ENCODE measurements around the gene TAF5L.

The TAF5L gene

DNA sequence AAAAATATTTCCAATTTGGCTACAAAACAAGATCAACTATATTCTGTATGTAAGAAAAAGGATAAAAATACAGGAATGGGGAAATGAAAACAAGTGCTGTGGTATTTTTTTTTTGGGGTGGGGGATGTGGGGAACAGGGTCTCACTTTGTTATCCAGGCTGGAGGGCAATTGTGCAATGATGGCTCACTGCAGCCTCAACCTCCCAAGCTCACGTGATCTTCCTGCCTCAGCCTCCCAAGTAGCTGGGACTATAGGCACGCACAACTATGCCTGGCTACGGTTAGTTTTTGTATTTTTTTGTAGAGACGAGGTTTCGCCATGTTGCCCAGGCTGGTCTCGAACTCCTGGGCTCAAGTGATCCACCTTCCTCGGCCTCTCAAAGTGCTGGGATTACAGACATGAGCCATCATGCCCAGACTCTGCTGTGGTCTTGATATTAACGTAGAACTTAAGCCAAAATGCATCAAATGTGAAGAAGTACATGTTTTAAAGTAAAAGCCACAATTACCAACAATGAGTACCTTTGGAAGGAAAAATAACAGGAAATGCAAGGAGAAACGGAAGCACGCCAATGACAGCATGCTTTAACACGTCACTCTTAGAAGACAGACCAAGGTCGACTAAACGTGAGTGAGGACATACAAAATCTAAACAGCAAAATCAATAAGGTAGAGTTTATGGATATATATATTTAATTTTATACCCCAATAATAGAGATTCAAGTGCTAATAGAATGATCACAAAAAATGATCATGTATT lies 58.6 kb downstream of the TAF5L start:
- TF ChIP-seq, protein P1, sequence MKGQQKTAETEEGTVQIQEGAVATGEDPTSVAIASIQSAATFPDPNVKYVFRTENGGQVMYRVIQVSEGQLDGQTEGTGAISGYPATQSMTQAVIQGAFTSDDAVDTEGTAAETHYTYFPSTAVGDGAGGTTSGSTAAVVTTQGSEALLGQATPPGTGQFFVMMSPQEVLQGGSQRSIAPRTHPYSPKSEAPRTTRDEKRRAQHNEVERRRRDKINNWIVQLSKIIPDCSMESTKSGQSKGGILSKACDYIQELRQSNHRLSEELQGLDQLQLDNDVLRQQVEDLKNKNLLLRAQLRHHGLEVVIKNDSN (IDR thresholded peaks at IDR 0.05) = no peak
- TF ChIP-seq YY1 (IDR thresholded peaks at IDR 0.05; ENCODE audit: low read depth) (no peak), NFIC (IDR thresholded peaks at IDR 0.05) (no peak), EGR1 (IDR thresholded peaks at IDR 0.05) (no peak)

DNA sequence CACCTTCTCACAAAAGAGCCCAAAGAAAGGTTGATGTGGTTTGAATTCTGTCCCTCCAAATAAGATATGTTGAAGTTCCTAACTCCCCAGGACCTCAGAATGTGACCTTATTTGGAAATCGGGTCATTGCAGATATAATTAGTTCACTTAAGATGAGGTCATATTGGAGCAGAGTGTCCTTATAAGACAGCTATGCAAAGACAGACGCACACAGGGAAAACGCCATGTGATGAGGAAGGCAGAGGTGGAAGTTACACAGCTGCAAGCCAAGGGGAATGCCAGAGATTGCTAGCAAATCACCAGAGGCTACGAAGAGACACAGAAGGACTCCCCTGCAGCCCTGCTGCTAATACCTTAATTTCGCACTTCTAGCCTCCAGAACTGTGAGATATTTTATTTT lies 62.2 kb downstream of the TAF5L start:
- TF ChIP-seq TAF1 (IDR thresholded peaks at IDR 0.05; ENCODE audit: low read depth) (no peak), ZBTB7A (IDR thresholded peaks at IDR 0.05; ENCODE audit: low read depth) (no peak), EGR1 (IDR thresholded peaks at IDR 0.05) (no peak), CEBPB (IDR thresholded peaks at IDR 0.05) (no peak), FOXM1 (IDR thresholded peaks at IDR 0.05; ENCODE audit: borderline replicate concordance, low read depth) (no peak), YY1 (IDR thresholded peaks at IDR 0.05; ENCODE audit: low read depth) (no peak)
- TF ChIP-seq, protein P2, sequence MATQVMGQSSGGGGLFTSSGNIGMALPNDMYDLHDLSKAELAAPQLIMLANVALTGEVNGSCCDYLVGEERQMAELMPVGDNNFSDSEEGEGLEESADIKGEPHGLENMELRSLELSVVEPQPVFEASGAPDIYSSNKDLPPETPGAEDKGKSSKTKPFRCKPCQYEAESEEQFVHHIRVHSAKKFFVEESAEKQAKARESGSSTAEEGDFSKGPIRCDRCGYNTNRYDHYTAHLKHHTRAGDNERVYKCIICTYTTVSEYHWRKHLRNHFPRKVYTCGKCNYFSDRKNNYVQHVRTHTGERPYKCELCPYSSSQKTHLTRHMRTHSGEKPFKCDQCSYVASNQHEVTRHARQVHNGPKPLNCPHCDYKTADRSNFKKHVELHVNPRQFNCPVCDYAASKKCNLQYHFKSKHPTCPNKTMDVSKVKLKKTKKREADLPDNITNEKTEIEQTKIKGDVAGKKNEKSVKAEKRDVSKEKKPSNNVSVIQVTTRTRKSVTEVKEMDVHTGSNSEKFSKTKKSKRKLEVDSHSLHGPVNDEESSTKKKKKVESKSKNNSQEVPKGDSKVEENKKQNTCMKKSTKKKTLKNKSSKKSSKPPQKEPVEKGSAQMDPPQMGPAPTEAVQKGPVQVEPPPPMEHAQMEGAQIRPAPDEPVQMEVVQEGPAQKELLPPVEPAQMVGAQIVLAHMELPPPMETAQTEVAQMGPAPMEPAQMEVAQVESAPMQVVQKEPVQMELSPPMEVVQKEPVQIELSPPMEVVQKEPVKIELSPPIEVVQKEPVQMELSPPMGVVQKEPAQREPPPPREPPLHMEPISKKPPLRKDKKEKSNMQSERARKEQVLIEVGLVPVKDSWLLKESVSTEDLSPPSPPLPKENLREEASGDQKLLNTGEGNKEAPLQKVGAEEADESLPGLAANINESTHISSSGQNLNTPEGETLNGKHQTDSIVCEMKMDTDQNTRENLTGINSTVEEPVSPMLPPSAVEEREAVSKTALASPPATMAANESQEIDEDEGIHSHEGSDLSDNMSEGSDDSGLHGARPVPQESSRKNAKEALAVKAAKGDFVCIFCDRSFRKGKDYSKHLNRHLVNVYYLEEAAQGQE (IDR thresholded peaks at IDR 0.05; ENCODE audit: low read depth) = no peak

DNA sequence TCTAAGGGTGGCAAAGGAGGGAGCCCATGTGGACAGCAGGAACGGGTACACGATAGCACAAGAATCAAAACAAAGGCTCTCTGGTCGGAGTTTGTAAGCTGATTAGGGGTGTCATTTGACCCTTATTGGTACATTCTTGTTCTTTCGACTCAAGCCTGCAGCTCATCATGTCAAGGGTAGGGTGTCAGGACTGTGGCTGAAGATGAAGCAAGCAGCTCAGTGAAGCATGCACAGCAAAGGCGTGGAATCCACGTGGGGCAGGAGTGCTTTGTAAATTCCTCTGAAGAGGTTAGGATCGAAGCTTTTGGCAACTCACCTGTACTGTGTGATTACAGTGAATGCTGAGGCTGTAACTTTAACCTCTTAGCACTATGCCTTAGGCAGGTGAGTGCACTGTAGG lies 62.7 kb downstream of the TAF5L start:
- TF ChIP-seq RAD21 (IDR thresholded peaks at IDR 0.05; ENCODE audit: low read depth) = no peak
- TF ChIP-seq TCF12 (IDR thresholded peaks at IDR 0.05; ENCODE audit: low read depth) = no peak
- TF ChIP-seq, protein P3, sequence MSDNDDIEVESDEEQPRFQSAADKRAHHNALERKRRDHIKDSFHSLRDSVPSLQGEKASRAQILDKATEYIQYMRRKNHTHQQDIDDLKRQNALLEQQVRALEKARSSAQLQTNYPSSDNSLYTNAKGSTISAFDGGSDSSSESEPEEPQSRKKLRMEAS (IDR thresholded peaks at IDR 0.05) = peak; percentile 90
- TF ChIP-seq EP300 (IDR thresholded peaks at IDR 0.05; ENCODE audit: borderline replicate concordance) = no peak
- TF ChIP-seq EGR1 (IDR thresholded peaks at IDR 0.05) = no peak
- no peak for TF ChIP-seq CREB1 (IDR thresholded peaks at IDR 0.05; ENCODE audit: low read depth)
- TF ChIP-seq TEAD4 (IDR thresholded peaks at IDR 0.05) = no peak

DNA sequence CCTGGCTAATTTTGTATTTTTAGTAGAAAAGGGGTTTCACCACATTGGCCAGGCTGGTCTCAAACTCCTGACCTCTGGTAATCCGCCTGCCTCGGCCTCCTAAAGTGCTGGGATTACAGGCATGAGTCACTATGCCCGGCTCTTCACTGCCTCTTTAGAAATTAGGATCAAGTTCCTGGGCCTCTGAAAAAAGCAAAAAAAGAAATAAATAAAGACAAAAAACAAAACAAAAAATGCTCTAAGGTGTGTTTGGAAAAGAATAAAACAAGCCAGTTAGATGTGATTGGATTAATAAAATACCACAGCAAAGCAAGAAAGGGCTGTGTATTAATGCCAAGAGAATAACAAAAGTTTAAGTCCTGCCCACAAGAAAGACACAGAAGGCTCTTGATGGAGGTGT lies 63.2 kb downstream of the TAF5L start:
- no peak for TF ChIP-seq YY1 (IDR thresholded peaks at IDR 0.05; ENCODE audit: low read depth)

DNA sequence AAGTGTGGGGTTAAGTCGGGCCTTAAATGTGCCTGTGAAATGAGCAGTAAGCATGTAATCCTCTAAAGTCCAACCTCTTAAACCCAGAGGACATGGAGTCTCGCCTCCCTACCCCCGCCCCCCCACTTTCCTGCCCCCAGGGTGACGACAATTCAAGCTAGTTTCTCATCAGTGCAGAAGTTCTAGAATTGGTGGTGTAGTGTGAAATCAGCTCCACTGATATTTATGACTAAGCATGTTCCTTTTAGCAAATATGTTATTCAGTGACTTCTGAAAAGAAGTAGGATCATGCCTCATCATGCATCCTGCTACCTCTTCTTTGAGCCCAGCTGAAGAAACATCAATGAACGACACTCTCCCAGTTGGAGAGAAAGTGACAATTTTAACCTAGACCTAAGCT lies 64.8 kb downstream of the TAF5L start:
- TF ChIP-seq YY1 (IDR thresholded peaks at IDR 0.05; ENCODE audit: low read depth) (no peak), RAD21 (IDR thresholded peaks at IDR 0.05; ENCODE audit: low read depth) (no peak), TAF1 (IDR thresholded peaks at IDR 0.05; ENCODE audit: low read depth) (no peak), EP300 (IDR thresholded peaks at IDR 0.05; ENCODE audit: borderline replicate concordance) (no peak), EGR1 (IDR thresholded peaks at IDR 0.05) (no peak), TEAD4 (IDR thresholded peaks at IDR 0.05) (no peak), CREB1 (IDR thresholded peaks at IDR 0.05; ENCODE audit: low read depth) (no peak), ZBTB7A (IDR thresholded peaks at IDR 0.05; ENCODE audit: low read depth) (no peak), TCF12 (IDR thresholded peaks at IDR 0.05; ENCODE audit: low read depth) (no peak), CEBPB (IDR thresholded peaks at IDR 0.05) (no peak)
- TF ChIP-seq, protein P1 (IDR thresholded peaks at IDR 0.05) = no peak

DNA sequence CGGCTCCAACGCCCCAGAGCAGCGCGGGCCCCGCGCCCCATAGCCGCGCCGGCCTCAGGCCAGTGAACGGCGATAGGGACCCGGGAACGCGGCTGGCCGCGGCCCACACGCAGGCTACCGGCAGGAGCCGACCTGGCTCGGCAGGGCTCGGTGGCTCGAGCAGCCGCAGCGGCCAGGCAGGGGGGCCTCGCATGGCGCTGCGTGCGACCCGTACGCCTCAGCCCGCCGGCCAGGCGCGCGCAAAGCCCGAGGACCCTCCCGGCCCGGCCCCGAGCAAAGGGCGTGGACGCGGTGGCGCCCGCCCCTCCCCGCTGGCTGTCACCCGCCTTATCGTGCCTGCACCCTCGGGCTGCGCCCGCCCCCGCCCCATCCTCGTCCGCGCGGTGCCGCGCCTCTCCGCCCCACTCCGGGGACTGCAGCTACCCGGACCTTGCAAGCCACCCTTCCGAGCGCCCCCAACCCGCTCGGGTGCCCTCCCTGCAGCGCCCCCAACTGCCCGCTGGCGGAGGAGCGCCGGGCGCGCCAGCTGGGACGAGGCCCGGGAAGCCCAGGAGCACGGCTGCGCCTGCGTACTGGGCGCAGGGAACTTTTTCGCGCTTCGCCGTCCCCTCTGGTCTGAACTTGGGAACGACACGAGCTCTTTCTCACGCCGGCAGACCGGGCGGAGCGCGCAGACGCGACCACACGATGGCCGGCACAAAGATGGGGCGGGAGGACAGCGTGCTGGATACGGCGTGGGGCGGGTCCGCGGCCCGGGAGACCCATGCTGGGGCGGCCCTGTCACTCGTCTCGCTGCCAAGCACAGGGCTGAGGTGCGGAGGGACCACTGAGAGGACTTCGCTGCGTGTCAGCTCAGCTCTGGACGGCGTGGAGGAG lies 67.2 kb downstream of the TAF5L start, which contains the start of gene ABCB10:
TSS of gene ABCB10 (minus strand) at position 248 of the 876 bp plus-strand sequence. CDS start at position 193, 55 bp downstream.
- no peak for TF ChIP-seq TEAD4 (IDR thresholded peaks at IDR 0.05)
- TF ChIP-seq, protein P1 (IDR thresholded peaks at IDR 0.05) = peak; percentile 34
- peak; percentile 13; the same call in 1 of the 2 replicates for TF ChIP-seq CREB1 (IDR thresholded peaks at IDR 0.05; ENCODE audit: low read depth)
- TF ChIP-seq, protein P3 (IDR thresholded peaks at IDR 0.05) = peak; percentile 91
- TF ChIP-seq YY1 (IDR thresholded peaks at IDR 0.05; ENCODE audit: low read depth) = peak; percentile 78
- TF ChIP-seq EP300 (IDR thresholded peaks at IDR 0.05; ENCODE audit: borderline replicate concordance) = peak; percentile 30; the same call in 1 of the 2 replicates
- TF ChIP-seq FOXM1 (IDR thresholded peaks at IDR 0.05; ENCODE audit: borderline replicate concordance, low read depth) = no peak
- TF ChIP-seq RAD21 (IDR thresholded peaks at IDR 0.05; ENCODE audit: low read depth) = peak; percentile 27; the same call in 1 of the 2 replicates
- no peak for TF ChIP-seq CEBPB (IDR thresholded peaks at IDR 0.05)
- TF ChIP-seq NFIC (IDR thresholded peaks at IDR 0.05) = no peak
- peak; percentile 65 for TF ChIP-seq EGR1 (IDR thresholded peaks at IDR 0.05)
- TF ChIP-seq ZBTB7A (IDR thresholded peaks at IDR 0.05; ENCODE audit: low read depth) = peak; percentile 86; the same call in 1 of the 2 replicates
- TF ChIP-seq TAF1 (IDR thresholded peaks at IDR 0.05; ENCODE audit: low read depth) = peak; percentile 74
- TF ChIP-seq TCF12 (IDR thresholded peaks at IDR 0.05; ENCODE audit: low read depth) = peak; percentile 69; the same call in 1 of the 2 replicates

All from Ishikawa (cell line).